ENCODE results near the gene NLRC3. TPM values are rescaled to one million over a fixed set of nuclear protein-coding genes. Genes with fewer than 3 reads are reported as not detected.

The NLRC3 gene
- total RNA-seq, 1 donor from 2014 or later, result 3.2 TPM

- Mint-ChIP-seq H3K9me3 (ENCODE audit: unreplicated experiment) (no peaks in the 10 kb centered on the region), H3K4me3 (ENCODE audit: unreplicated experiment) (no peak overlapping the region), H3K27me3 (ENCODE audit: unreplicated experiment) (peaks cover 4% of the 10 kb centered on the region), H3K4me1 (ENCODE audit: unreplicated experiment) (no peaks in the 10 kb centered on the region), H3K27ac (ENCODE audit: unreplicated experiment) (no peak overlapping the region), H3K36me3 (ENCODE audit: low read depth, unreplicated experiment) (peaks cover 3% of the 10 kb centered on the region)
- DNase-seq (ENCODE audit: low spot score), result no peak
- no peak for TF ChIP-seq CTCF (IDR thresholded peaks at IDR 0.05; ENCODE audit: unreplicated experiment)
Measured at GRCh38 chr16:3562914-3563480, 14.2 kb downstream of the NLRC3 start.

GRCh38 chr16:3561626-3562025 lies 15.6 kb downstream of the NLRC3 start:
- Mint-ChIP-seq H3K4me3 (ENCODE audit: unreplicated experiment) (no peak overlapping the region), H3K36me3 (ENCODE audit: low read depth, unreplicated experiment) (peaks cover 6% of the 10 kb centered on the region), H3K27ac (ENCODE audit: unreplicated experiment) (no peak overlapping the region), H3K4me1 (ENCODE audit: unreplicated experiment) (no peaks in the 10 kb centered on the region), H3K27me3 (ENCODE audit: unreplicated experiment) (peaks cover 4% of the 10 kb centered on the region), H3K9me3 (ENCODE audit: unreplicated experiment) (no peaks in the 10 kb centered on the region)
- DNase-seq (ENCODE audit: low spot score), result no peak
- no peak for TF ChIP-seq CTCF (IDR thresholded peaks at IDR 0.05; ENCODE audit: unreplicated experiment)

GRCh38 chr16:3554351-3554928 lies 22.8 kb downstream of the NLRC3 start:
- Mint-ChIP-seq H3K27me3 (ENCODE audit: unreplicated experiment) (peaks cover 8% of the 10 kb centered on the region), H3K9me3 (ENCODE audit: unreplicated experiment) (peaks cover 6% of the 10 kb centered on the region), H3K4me3 (ENCODE audit: unreplicated experiment) (no peak overlapping the region), H3K4me1 (ENCODE audit: unreplicated experiment) (no peaks in the 10 kb centered on the region), H3K36me3 (ENCODE audit: low read depth, unreplicated experiment) (peaks cover 17% of the 10 kb centered on the region), H3K27ac (ENCODE audit: unreplicated experiment) (no peak overlapping the region)
- no peak for TF ChIP-seq CTCF (IDR thresholded peaks at IDR 0.05; ENCODE audit: unreplicated experiment)
- DNase-seq (ENCODE audit: low spot score), result no peak

GRCh38 chr16:3553138-3553923 lies 23.9 kb downstream of the NLRC3 start:
- Mint-ChIP-seq H3K27ac (ENCODE audit: unreplicated experiment) (no peak overlapping the region), H3K27me3 (ENCODE audit: unreplicated experiment) (peaks cover 8% of the 10 kb centered on the region), H3K9me3 (ENCODE audit: unreplicated experiment) (peaks cover 6% of the 10 kb centered on the region), H3K4me3 (ENCODE audit: unreplicated experiment) (no peak overlapping the region), H3K36me3 (ENCODE audit: low read depth, unreplicated experiment) (peaks cover 19% of the 10 kb centered on the region), H3K4me1 (ENCODE audit: unreplicated experiment) (no peaks in the 10 kb centered on the region)
- TF ChIP-seq CTCF (IDR thresholded peaks at IDR 0.05; ENCODE audit: unreplicated experiment), result no peak
- DNase-seq (ENCODE audit: low spot score), result no peak

Data from endothelial cell (in vitro differentiated cells).